ENCODE measurements around the gene FBXL14.

The FBXL14 gene

GRCh38 chr12:1593174-1594005 lies 991 bp downstream of the FBXL14 start:
- DNase-seq: no peak

- DNase-seq: no peak
These were observed 1.8 kb downstream of the FBXL14 start for GRCh38 chr12:1592444-1593173.

- no peak for DNase-seq
These were observed 2.8 kb downstream of the FBXL14 start for GRCh38 chr12:1591543-1591942.

GRCh38 chr12:1591034-1591433 lies 3.3 kb downstream of the FBXL14 start:
- DNase-seq: no peak

- DNase-seq: no peak
These were observed 4.0 kb downstream of the FBXL14 start for GRCh38 chr12:1590221-1590979.

GRCh38 chr12:1588575-1588947 lies 5.8 kb downstream of the FBXL14 start:
- no peak for DNase-seq

- DNase-seq: no peak
These were observed 6.3 kb downstream of the FBXL14 start for GRCh38 chr12:1587927-1588574.

- DNase-seq: no peak
These were observed 10.1 kb downstream of the FBXL14 start for GRCh38 chr12:1584326-1584725.

GRCh38 chr12:1583421-1584078 lies 10.8 kb downstream of the FBXL14 start:
- DNase-seq: no peak

GRCh38 chr12:1582709-1583050 lies 11.7 kb downstream of the FBXL14 start:
- DNase-seq: no peak

- DNase-seq: no peak
These were observed 12.2 kb downstream of the FBXL14 start for GRCh38 chr12:1581973-1582708.

- no peak for DNase-seq
These were observed 13.9 kb downstream of the FBXL14 start for GRCh38 chr12:1580526-1580925.

GRCh38 chr12:1579651-1580435 lies 14.5 kb downstream of the FBXL14 start:
- DNase-seq: no peak

GRCh38 chr12:1576410-1577241 lies 17.8 kb downstream of the FBXL14 start:
- no peak for DNase-seq

GRCh38 chr12:1575408-1576401 lies 18.7 kb downstream of the FBXL14 start:
- DNase-seq: no peak

GRCh38 chr12:1574865-1575259 lies 19.5 kb downstream of the FBXL14 start:
- no peak for DNase-seq

GRCh38 chr12:1573960-1574864 lies 20.2 kb downstream of the FBXL14 start:
- no peak for DNase-seq

- no peak for DNase-seq
These were observed 21.6 kb downstream of the FBXL14 start for GRCh38 chr12:1572731-1573130.

All from 8988T (cell line).